ENCODE data around the gene C2orf72. TPM values are rescaled to one million over a fixed set of nuclear protein-coding genes. Genes with fewer than 3 reads are reported as not detected.
"Not testable (repeated sequence)": the region's sequence is repeated elsewhere in the genome, so short reads cannot be mapped to it uniquely, and the experiment has no call there.

Gene C2orf72
- total RNA-seq, 2 experiments from 2014 or later, result 2.3 to 2.4 TPM

DNA sequence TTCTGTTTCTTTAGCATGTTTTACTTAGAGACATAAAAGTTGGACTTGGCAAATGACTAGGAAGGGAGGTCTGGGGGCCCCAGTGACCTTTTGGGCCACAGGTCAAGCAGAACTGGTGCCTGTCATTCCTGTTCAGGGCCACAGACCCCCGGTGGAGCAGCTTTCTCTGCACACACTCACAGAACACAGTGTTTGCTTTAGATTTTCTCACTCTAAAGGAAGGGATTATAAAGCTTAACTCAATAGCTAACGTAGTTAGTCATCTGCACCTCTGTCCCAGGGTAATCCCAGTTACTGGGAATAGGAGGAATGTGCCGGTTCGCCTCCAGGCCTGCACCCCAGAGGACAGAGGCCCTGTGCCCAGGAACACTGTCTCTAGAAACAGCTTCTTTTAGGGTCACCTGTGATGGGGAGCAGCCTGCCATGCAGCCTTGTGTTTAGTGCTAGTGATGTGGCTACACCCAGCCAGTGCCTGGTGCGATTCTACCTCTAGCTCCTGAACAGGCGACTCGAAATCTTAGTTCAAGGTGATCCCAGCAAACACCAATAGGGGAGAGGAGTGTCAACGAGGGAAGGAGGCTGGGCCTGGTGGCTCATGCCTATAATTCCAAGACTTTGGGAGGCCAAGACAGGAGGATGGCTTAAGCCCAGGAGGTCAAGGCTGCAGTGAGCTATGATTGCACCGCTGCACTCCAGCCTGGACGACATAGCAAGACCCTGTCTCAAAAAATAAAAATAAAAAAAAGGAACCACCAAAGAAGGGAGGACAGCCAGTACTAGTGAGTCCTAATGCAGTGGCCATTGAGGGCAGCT, 29.8 kb upstream of the C2orf72 start:
- Mint-ChIP-seq H3K4me3 (no peak overlapping the region), H3K27me3 (no peaks in the 10 kb centered on the region), H3K4me1 (no peaks in the 10 kb centered on the region), H3K9me3 (peaks cover 6% of the 10 kb centered on the region), H3K36me3 (peaks cover 4% of the 10 kb centered on the region), H3K27ac (no peak overlapping the region)
- DNase-seq, result no peak

DNA sequence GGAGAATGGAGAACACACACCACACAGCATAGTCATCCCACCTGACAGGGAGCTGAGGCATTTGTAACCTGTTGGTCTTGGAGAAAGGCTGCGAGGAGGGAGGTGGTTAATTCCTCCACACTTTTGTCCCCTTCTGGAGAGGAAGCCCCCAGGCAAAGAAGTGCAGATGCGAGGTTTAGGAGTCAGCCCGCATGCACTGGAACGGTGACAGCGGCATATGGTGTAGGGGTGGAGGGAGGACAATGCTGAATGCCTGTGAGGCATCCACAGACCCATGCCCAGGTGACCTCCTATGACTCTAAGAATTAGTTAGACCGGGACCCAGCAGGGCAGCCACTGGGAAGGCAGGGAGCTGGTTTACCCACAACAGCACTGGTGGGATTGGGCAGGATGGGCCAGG, 29.2 kb upstream of the C2orf72 start:
- Mint-ChIP-seq H3K27me3 (no peaks in the 10 kb centered on the region), H3K27ac (no peak overlapping the region), H3K4me3 (no peak overlapping the region), H3K9me3 (peaks cover 6% of the 10 kb centered on the region), H3K36me3 (peaks cover 4% of the 10 kb centered on the region), H3K4me1 (no peaks in the 10 kb centered on the region)
- DNase-seq, result no peak

DNA sequence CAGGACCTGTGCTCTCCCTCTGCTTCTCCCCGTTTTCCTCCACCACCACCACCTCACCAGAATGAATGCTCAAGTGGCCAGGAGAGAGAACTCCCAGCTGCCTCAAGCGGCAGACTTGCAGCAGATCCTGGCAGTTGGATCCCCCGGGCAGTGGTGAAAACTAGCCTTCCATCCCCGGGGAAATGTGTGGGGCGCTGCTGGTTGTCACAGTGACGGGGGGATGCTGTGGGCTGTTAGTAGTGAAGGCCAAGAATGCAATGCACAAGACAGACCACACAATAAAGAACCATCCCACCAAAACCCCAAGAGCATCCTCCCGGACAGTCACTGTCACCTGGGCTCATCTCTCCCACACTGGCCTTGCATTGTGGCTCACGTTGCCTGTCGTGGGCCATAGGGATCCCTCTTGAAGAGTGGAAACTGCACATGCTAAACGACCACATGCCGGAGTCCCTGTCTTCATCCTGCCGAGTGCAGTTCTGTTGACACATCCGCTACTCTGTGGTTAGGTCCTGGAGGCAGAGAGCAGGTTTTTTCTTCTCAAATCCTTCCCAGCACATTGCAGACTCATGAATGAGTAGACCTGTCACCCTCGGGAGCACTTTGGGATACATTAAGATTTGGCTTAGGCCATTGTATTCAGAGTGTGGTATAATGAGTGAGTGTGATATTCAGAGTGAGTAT, 27.9 kb upstream of the C2orf72 start:
- DNase-seq, result no peak

DNA sequence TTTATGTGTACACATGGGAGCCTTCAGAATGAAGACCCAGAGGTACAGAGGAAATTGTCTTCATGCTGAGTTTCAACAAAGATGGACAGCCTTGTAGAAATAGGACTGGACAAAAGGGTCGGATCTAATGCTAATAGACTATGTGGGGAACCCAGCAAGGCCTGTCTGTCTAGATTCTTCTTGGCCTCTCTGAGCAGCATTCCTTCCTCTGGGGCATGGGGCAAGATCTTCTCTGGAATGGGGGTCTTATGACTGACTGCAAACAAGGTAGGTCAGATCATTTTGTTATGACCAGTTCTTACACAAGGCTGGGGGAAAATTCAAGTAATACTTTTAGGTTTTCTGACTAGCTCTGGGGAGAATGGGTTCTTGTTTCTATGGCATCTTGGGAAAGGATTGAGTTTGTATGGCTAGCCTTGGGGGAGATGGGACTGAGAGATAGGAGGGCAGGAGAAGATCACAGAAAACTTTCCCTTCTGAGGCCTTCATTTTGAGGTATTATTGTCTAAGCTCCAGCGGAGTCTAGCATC, 27.1 kb upstream of the C2orf72 start:
- peaks cover 3% of the 10 kb centered on the region for H3K36me3 Mint-ChIP-seq
- no peak overlapping the region for H3K27ac Mint-ChIP-seq
- H3K27me3 Mint-ChIP-seq, result peaks cover 5% of the 10 kb centered on the region
- H3K4me3 Mint-ChIP-seq, result no peak overlapping the region
- DNase-seq, result no peak
- H3K4me1 Mint-ChIP-seq, result no peaks in the 10 kb centered on the region
- H3K9me3 Mint-ChIP-seq, result peaks cover 3% of the 10 kb centered on the region

More for the DNA sequence above, 27.9 kb upstream of the C2orf72 start:
- no peaks in the 10 kb centered on the region for H3K27me3 Mint-ChIP-seq
- no peaks in the 10 kb centered on the region for H3K4me1 Mint-ChIP-seq
- H3K9me3 Mint-ChIP-seq, result peaks cover 6% of the 10 kb centered on the region
- peaks cover 4% of the 10 kb centered on the region for H3K36me3 Mint-ChIP-seq
- no peak overlapping the region for H3K4me3 Mint-ChIP-seq
- H3K27ac Mint-ChIP-seq, result no peak overlapping the region

DNA sequence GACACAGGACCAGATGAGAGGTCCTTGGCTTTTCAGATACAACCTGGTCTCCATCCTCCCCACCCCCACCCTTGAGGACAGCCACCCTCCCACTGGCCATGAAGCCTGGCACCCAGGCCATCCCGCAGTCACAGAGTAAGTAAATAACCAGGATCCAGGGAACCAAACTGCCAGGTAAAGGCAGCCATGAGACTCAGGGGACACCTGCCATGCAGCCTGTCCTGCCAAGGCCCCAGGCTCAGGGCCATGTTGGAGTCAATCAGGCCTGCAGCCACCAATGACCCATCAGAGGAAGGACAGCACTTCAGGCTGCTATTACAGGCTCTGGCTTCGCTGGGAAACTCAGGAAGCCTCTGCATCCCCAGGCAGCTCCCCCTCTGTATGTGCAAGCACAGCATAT, 25.8 kb upstream of the C2orf72 start:
- no peaks in the 10 kb centered on the region for H3K36me3 Mint-ChIP-seq
- H3K4me1 Mint-ChIP-seq, result no peaks in the 10 kb centered on the region
- H3K4me3 Mint-ChIP-seq, result no peak overlapping the region
- H3K27ac Mint-ChIP-seq, result no peak overlapping the region
- DNase-seq, result no peak
- peaks cover 5% of the 10 kb centered on the region for H3K27me3 Mint-ChIP-seq
- H3K9me3 Mint-ChIP-seq, result no peaks in the 10 kb centered on the region

DNA sequence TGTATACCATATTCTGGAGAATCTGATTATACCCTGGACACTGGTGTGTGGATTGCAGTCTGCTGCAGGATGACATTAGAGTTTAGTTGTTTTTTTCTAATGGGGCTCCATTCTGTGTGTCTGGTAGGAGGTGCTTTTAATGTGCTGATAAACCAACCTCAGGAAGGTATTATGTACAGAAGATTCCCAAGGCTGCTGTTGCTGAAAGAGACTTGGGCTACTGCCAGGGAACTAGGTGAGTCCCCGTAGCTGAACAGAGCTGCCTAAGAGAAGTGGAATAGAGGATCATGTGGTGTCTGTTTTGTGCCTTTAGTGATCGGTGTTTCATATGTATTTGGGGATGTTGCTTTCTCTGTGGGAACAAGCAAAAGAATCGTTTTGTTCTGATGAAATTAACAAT, 24.9 kb upstream of the C2orf72 start:
- Mint-ChIP-seq H3K9me3 (no peaks in the 10 kb centered on the region), H3K27ac (no peak overlapping the region), H3K36me3 (no peaks in the 10 kb centered on the region), H3K4me1 (no peaks in the 10 kb centered on the region), H3K27me3 (peaks cover 8% of the 10 kb centered on the region), H3K4me3 (no peak overlapping the region)
- DNase-seq, result no peak

DNA sequence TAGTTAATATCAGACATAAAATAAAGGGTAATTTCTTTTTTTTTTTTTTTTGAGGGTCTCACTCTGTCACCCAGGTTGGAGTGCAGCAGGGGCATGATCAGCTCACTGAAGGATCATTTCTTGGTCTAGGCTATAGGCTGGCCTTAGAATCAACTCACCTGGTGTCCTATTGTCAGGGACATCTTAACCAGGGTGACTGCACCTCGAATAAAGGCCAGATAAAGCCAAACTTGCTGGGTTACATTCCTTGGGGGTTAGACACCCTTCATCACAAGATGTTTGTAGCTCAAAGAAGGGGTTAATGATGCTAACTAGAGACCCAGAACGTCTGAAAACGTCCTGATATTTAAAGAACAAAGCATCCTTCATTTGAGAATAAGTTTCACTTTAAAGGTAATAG, 23.5 kb upstream of the C2orf72 start:
- no peak for DNase-seq
- no peak overlapping the region for H3K4me3 Mint-ChIP-seq
- no peaks in the 10 kb centered on the region for H3K4me1 Mint-ChIP-seq
- no peaks in the 10 kb centered on the region for H3K36me3 Mint-ChIP-seq
- no peaks in the 10 kb centered on the region for H3K9me3 Mint-ChIP-seq
- no peak overlapping the region for H3K27ac Mint-ChIP-seq
- peaks cover 8% of the 10 kb centered on the region for H3K27me3 Mint-ChIP-seq

DNA sequence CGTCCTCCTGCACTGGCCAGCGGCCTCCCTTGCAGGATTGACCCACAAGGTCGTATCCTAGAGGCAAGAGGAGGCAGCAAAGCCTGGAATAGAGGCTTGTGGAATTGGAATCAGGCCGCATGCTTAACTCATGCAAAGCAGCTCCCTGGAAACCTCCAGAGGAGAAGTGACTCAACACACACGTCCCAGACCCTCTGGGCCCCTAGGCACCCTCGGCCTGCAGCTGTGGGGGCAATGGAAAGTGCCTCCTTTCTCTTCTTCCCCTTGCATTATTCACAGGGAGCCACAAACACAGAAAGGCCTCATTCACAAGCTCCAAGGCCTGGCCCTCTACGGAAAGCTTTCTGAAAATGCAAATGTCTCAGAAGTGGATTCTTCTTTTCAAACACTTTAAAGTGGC, 21.8 kb upstream of the C2orf72 start:
- Mint-ChIP-seq H3K4me3 (no peak overlapping the region), H3K9me3 (no peaks in the 10 kb centered on the region), H3K4me1 (no peaks in the 10 kb centered on the region), H3K27me3 (peaks cover 8% of the 10 kb centered on the region), H3K27ac (no peak overlapping the region), H3K36me3 (no peaks in the 10 kb centered on the region)
- no peak for DNase-seq

DNA sequence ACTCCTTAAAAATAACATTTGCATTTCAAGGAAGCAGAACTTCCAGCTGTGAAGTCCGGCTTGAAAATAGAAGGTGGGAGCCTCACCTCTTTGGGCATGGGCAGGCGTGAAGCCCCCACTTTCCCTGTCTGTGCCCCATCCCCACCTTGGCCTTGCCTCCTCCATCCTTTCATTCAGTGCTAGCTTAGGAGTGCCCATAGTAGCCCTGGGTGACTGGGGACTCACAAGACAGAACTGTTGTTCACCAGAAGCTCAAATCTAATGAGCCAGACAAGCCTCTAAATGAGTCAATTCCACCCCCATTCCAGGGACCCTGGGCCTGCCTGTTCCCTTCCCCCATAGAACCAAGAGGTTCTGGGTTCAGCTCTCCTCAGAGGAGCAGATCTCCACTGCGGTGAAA, 21.4 kb upstream of the C2orf72 start:
- Mint-ChIP-seq H3K4me1 (no peaks in the 10 kb centered on the region), H3K27ac (no peak overlapping the region), H3K4me3 (no peak overlapping the region), H3K9me3 (no peaks in the 10 kb centered on the region), H3K36me3 (no peaks in the 10 kb centered on the region), H3K27me3 (peaks cover 8% of the 10 kb centered on the region)
- DNase-seq, result no peak

DNA sequence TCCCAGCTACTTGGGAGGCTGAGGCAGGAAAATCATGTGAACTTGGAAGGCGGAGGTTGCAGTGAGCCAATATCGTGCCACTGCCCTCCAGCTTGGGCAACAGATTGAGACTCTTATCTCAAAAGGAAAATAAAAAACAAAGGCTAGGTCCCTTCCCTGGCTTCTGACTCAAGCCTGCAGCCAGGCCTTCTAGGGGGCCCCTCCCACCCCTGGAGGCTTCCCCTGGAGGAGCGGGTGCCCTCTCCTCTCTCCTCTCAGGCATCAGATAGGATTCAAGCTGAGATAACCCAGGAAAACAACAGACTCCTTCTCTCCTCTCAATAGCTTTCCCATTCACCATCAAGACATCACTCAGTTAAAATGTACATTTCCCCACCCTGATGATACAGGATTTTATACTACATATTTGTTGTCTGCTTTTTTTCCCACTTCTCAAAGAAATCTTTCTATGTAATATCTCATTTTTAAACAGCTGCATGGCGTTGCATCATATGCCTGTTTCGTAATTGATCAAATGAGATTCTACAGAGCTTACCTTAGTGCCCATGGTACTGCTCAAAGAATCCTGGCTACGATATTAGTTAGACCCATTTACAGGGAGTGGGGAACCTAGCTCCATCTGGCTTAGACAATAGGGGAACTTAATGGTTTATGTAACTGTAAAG, 20.6 kb upstream of the C2orf72 start:
- Mint-ChIP-seq H3K4me1 (no peaks in the 10 kb centered on the region), H3K36me3 (no peaks in the 10 kb centered on the region), H3K27ac (no peak overlapping the region), H3K27me3 (peaks cover 8% of the 10 kb centered on the region), H3K4me3 (no peak overlapping the region), H3K9me3 (no peaks in the 10 kb centered on the region)
- DNase-seq, result no peak

DNA sequence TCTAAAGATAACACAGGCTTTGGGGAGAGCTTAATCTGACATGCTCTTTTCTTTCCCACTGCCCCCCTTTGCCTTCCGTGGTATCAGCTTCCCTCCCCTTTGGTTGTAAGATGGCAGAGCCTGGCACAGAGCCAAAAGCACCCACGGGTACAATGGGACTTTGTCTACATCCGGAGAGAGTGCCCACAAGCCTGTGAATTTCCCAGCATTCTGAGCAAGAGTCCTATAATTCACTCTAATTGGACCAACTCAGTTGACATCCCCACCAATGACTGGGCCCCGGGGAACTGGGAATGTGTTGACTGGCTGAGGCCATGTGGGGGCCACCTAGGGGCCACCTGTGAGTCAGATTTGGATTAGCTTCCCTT, 20.1 kb upstream of the C2orf72 start:
- no peak overlapping the region for H3K27ac Mint-ChIP-seq

DNA sequence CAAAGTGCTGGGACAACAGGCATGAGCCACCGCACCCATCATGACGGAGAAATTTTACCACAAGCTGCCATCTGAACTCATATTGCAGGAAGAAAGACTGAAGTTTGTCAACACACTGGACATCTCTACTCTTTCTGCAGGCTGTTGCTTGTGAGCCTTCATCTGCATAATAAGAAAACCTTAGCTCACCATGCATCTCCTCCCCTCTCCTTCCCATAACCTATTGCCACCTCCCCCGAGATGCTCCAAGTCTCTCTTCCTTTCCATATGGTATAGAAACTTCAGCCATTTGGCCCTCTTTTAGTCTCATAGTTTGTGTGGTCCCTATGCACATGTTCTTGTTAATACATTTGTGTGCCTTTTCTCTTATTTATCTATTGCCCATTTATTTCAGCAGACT, 19.1 kb upstream of the C2orf72 start:
- Mint-ChIP-seq H3K4me1 (no peaks in the 10 kb centered on the region), H3K4me3 (no peak overlapping the region), H3K27me3 (peaks cover 8% of the 10 kb centered on the region), H3K9me3 (no peaks in the 10 kb centered on the region), H3K36me3 (no peaks in the 10 kb centered on the region), H3K27ac (no peak overlapping the region)
- no peak for DNase-seq

More for the DNA sequence above, 20.1 kb upstream of the C2orf72 start:
- H3K9me3 Mint-ChIP-seq, result no peaks in the 10 kb centered on the region
- peaks cover 8% of the 10 kb centered on the region for H3K27me3 Mint-ChIP-seq
- no peaks in the 10 kb centered on the region for H3K4me1 Mint-ChIP-seq
- no peak overlapping the region for H3K4me3 Mint-ChIP-seq
- no peak for DNase-seq
- H3K36me3 Mint-ChIP-seq, result no peaks in the 10 kb centered on the region

DNA sequence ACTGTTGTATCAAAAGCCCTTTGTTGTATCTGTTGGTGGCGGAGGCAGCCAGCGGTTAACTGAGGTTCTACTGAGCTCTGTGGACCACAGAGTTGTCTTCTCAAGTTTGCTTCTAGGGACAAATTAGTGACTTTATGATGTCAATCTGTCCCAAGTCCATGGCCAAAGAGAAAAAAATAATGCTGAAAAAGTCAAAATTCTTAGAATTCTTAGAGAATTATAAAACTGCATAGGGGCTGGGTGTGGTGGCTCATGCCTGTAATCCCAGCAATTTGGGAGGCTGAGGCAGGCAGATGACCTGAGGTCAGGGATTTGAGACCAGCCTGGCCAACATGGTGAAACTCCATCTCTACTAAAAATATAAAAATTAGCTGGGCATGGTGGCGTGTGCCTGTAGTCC, 12.3 kb upstream of the C2orf72 start:
- not testable (repeated sequence) for H3K27ac Mint-ChIP-seq, H3K4me1 Mint-ChIP-seq, H3K27me3 Mint-ChIP-seq, H3K4me3 Mint-ChIP-seq, H3K9me3 Mint-ChIP-seq, H3K36me3 Mint-ChIP-seq, DNase-seq

DNA sequence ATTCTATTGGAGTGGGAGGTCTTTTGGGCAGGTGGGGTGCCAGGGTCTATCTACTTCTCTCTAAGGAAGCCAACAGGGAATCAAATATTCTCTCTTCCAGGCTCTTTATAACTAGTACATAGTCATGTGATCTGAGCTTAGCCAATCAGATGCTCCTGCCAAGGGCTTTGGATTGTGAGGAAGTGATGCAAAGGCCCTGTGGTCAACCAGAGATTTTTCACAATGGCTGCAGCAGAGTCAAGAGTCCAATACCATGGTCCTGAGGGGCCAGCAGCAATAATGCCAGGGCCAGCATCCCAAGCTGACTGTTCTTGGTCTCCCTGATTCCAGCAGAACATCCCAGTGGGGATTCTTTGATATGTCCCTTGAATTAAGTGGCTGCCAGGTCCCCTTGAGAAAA, 8.4 kb upstream of the C2orf72 start:
- Mint-ChIP-seq H3K9me3 (no peaks in the 10 kb centered on the region), H3K27ac (no peak overlapping the region), H3K4me1 (no peaks in the 10 kb centered on the region), H3K36me3 (no peaks in the 10 kb centered on the region), H3K27me3 (peaks cover 32% of the 10 kb centered on the region), H3K4me3 (no peak overlapping the region)
- DNase-seq, result no peak

DNA sequence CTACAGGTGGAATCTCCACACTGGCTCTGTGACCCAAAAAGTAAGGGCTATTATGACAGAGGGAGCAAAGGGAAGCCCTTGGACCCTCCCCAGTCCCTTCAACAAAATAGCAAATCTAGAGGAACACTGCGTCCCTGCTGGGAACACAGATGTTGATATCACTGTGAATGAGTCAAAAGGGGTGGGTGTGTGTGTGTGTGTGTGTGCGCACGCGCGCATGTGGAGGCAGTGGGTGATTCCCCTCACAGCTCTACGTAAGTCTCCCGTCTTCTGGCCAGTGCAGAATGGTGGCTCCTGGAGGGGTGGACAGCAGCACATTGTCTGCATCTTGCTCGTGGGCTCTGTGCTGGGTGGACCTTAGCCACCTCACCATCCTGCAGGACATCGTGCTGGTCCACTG, 7.8 kb upstream of the C2orf72 start:
- Mint-ChIP-seq H3K27me3 (peaks cover 39% of the 10 kb centered on the region), H3K36me3 (no peaks in the 10 kb centered on the region), H3K27ac (no peak overlapping the region), H3K4me3 (no peak overlapping the region), H3K4me1 (no peaks in the 10 kb centered on the region), H3K9me3 (no peaks in the 10 kb centered on the region)
- DNase-seq, result no peak
